Hindlimb muscle (tissue), 1 donor: ENCODE data around the gene GPD2. TPM values are rescaled to one million over a fixed set of nuclear protein-coding genes. Genes with fewer than 3 reads are reported as not detected.
"Not testable (repeated sequence)": the region's sequence is repeated elsewhere in the genome, so short reads cannot be mapped to it uniquely, and the experiment has no call there.

Experiments
- DNase-seq: peaks from one replicate; pipeline ENCODE4 v3.0.0-alpha.2; 2013
- polyA plus RNA-seq: library from polyadenylated mRNA; unstranded; fragments of 120-200 nt; gene quantifications from one replicate; pipeline ENCODE4 v1.2.1, GENCODE V29; 2013; ENCODE audit not compliant: insufficient read length

The GPD2 gene
- polyA plus RNA-seq, 1 donor = 13.9 TPM

DNA sequence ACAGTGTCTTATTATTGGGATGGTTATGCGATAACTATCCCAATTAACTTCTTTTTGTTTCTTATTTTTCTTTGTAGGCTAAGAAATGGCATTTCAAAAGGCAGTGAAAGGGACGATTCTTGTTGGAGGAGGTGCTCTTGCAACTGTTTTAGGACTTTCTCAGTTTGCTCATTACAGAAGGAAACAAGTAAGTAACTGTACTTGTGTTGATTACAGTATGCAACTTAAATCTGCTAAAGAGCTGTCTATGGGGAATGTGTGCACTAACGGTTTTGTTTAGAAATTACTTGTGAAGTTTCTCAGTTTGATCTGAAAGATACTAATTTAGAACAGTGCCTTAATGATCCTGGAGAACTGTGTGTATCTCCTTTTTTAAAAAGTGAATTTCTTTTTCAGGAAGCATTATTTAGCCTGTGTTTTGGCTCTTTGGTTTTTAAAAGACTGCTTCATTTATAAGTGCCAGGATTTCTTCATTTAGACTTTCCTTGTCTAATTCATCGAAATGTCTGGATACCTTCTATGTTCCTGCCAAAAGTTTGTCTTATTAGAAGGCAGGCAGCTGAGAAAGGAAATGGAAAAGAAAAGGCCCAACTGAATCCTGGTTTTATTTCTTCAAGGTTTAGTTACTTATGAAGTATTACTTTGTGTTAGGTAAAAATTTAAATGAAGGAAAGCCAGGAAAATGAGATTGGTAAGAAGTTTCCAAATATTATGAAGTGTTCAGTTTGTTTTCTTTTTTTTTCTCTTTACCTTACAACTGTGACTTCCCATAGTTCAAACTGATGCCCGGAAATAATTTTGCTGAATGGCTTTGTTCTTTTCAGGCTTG, 40.1 kb downstream of the GPD2 start:
- no peak for DNase-seq

DNA sequence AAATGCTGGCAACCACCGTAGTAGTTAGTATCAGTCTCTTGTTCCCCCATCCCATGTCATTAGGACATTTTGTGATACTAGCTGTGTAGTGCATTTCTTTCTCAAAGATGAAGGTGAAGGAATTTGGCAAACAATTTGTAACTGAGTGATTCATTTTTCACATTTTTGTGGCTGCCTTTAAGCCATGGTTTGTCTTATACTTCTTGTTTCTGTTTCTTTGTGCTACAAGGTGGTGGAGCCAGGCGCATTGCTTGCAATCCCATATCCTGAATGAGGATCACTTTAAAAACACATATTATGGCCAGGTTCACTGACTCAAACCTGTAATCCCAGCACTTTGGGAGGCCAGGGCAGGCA, 40.6 kb downstream of the GPD2 start:
- no peak for DNase-seq

DNA sequence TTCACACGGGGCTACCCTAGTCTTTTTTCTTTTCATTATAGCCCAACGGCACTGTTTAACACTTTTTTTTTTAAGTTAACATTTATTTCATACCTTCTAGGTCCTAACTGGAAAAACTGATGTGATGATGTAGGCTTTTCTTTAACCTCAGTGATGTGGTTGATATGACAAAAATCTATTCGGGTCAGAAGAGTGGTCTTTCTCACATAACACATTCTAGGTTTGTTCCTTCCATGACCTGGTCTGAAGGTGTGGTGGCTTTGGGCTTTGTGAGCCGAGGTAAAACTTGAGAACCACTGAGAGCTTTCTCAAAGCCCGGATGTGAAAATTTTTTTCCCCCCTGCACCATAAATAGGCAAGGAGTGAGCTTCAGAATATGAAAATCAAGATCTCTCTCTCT, 44.2 kb downstream of the GPD2 start:
- DNase-seq = no peak

DNA sequence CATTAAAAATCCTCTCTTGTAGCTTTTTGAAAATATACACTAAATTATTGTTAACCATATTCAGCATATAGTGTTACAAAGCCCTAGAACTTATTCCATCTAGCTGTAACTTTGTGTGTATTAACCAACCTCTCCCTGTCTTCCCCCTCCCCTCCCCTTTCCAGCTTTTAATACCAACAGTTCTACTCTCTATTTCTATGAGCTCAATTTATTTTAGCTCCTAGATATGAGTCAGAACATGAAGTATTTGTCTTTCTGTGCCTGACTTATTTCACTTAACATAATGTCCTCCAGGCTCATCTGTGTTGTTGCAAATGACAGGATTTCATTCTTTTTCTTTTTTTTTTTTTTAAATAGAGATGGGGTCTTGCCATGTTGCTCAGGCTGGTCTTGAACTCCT, 45.1 kb downstream of the GPD2 start:
- no peak for DNase-seq

DNA sequence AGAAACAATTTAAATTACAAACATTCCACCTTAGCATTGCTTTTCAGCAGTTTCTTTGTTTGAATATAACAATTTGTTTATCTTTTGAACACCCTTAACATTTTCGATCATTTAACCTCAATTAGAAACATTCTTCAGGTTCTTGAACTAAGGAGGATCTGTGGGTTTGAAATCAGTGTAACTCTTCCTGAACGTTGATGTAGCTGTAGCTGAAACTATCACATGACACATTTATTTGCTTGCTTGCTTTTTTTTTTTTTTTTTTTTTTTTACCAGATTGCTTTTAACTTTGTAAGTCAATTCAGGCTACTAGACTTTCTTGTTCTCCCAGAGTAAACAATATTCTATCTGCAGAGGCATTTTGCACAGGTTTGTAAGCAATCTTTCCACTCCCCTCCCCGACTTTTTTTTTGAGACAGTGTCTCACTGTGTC, 47.6 kb downstream of the GPD2 start:
- DNase-seq = no peak

DNA sequence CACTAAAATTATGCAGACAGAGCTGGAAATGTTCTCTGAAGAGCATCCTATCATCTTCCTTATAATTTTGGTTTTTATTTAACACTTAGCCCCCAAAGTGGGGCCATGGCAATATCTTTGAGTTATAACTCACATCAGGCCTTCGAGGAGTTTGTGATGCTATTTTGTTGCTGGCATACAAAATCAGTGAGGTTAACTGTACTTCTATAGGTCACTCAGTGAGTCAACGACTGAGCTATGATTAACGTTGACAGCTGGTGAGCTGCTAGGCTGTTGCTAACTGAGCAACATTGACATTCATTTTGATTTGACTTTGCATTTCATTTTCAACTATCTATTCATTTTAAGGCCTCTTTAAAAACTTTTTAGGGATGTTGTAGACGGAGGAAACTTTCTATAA, 50.0 kb downstream of the GPD2 start:
- DNase-seq = no peak

DNA sequence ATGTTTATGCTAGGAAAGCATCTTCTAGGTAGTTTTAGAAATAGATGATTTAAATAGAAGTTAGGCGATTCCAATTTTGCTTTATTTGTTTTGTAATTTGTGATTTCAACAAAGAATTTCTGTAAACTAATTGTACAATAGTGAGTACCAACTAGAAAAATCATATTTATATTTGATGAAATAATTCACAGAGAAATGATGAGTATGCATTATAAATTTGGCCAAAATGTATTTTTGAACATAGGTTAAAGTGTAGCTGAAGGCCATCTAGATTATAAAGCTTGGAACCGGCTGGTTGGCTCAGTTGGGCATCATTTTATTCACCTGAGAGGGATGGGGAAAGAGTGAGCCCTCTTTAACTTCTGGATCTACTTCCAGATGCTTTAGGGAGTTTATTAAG, 50.4 kb downstream of the GPD2 start:
- DNase-seq = no peak

DNA sequence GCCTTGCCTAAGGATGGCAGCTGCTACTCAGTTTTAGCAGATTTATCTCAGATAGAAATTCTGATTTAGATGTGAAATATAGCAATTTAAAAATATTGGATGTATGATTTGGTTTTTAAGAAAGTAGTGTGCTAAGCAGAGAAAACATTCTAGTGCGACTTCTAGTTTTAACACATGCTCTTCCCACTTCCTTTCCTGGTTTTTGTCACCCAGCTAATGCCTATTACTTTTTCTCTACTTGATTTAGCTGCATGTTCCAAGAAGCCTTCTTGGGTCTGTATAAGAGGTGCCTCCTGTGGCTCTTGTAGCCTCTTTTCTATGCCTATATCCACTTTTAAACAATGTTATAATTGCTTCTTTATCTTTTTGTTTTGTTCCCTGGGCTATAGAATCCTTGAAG, 53.0 kb downstream of the GPD2 start:
- no peak for DNase-seq

DNA sequence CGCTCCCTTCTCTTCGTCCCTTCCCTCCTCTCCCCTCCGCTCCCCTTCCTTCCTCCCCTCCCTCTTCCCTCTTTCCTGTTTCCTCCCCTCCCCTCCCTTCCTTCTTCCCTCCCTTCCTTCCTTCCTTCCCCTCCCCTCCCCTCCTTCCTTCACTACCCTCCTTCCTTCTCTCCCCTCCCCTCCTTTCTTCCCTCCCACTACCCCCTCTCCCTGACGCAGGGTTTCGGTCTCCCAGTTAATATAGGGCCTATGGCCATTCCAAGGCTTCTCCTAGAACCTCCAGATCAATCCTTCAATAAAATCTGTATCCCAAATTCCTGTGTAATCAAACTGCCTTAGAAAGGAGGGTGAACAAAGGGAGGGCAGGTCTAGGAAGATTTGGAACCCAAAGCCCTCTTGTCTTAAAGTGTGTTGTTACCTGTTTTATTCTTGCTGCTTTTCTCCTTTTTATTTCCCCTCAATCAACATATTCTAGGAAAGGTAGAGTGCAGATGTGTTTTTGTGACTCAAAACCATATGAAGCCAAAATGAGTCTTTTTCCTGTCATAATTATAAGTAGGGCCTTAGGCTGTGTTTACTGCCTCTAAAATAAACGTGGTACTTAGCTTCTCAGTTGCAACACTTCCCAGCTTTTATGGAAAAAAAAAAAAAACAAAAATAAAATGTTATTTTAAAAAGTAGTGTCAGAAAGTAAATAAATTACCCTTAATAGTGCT, 53.7 kb downstream of the GPD2 start:
- no peak for DNase-seq

DNA sequence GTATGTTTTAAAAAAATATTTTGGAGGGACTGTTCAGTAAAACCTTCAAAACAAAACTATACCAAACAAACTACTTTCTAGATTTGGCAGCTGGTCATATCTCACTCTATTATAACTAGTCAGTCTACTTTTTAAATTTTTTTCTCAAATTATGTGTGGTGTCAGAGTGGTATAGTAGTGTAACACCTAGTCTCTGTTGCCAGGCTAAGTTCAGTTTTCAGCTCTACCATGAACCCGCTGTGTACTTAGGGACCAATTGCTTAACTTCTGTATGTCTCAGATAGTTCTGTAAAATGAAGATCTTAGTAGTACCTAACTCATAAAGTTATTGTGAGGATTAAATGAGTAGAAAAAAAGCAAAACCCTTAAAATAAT, 54.3 kb downstream of the GPD2 start:
- DNase-seq = no peak

DNA sequence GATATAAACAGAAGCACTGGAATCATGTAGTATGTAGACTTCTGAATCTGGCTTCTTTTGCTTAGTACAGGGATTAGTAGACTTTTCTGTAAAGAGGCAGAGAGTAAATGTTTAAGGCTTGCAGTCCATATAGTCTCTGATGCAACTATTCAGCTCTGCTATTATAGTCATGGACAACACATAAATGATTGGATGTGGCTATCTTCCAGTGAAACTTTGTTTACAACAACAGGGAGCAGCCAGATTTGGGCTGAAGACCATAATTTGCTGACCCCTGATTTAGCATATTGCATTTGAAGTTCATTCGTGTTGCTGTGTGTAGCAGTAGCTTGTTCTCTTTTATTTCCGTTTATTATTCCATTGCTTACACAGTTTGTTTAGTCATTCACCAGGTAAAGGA, 55.0 kb downstream of the GPD2 start:
- DNase-seq = no peak

DNA sequence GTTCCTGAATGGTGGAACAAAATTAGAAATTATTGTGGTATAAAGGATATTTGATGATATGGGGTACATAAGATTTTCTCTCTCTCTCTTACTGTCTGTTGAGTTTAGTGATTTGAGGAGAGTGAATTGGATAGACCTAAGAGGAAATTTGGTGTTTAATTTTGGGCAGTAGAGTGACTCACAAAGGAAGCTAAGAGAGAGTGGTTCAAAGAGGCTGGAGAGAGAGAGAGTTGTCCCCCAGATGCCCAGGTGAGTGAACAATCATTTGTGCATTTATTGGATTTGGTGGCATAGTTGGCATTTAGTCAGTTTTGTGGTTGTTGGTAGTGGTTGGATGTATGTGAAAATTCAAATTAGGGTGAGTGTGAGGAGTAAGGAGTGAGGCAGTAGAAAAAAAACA, 56.8 kb downstream of the GPD2 start:
- DNase-seq = no peak

DNA sequence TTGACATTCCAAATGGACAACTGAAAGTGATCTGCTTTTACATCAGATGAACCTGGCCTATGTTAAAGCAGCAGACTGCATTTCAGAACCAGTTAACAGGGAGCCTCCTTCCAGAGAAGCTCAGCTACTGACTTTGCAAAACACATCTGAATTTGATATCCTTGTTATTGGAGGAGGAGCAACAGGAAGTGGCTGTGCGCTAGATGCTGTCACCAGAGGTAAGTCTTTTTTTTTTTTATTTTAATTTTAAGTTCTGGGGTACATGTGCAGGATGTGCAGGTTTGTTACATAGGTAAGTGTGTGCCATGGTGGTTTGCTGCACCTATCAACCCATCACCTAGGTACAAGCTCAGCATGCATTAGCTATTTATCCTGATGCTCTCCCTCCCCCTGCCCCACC, 59.8 kb downstream of the GPD2 start:
- DNase-seq = not testable (repeated sequence)

DNA sequence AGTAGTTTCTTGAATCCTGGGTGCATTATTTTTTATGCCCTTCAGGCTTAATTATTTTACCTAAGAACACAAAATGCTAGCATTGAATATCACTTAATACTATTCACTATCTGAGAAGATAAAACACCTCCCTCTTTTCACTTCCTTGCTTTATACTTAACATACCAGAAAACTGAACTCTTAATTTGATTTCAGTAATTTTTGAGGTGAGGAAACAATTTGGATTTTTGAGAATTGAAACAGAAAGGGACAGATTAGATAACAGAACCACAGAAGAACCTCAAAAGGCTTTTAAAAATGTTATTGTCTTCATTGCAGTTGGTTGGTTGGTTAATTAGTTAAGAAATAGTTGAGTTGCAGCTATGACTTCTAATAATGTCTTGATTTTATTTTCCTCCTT, 69.5 kb downstream of the GPD2 start:
- no peak for DNase-seq

DNA sequence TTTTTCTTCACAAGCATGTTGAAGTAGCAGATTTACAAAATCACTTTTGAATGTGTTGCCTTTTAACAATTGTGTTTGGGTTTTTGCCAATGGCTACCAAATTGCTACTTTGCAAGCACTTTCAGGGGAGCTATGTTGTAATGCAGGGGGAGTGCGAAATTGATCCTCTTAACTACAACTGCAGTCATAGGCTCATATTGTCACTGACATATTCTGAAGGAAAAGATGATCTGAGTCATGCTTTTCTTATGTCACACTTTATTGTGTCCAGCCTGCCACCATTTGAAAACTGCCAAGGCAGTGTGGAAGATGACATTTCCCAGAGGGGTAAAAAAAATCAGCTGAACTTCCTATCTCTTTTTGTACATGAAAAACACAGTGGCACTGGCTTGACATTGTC, 74.9 kb downstream of the GPD2 start:
- no peak for DNase-seq

DNA sequence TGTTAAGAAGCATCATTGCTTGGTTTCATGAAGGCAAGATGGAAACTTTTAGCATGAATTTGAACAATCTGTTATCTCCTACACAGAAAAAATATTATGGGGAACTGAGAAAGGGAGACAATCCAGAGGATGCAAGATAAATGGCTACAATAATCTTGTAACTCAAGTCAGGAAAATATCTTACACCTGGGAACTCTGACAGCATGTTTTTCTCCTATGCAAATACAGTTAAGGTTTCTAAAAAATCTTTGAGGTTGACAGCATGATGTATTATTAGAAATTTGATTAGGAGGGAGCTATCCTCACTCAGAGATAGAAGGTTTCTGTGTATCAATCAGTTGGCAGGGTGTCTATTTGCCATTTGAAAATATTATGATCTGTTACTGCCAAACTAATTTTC, 75.6 kb downstream of the GPD2 start:
- no peak for DNase-seq

DNA sequence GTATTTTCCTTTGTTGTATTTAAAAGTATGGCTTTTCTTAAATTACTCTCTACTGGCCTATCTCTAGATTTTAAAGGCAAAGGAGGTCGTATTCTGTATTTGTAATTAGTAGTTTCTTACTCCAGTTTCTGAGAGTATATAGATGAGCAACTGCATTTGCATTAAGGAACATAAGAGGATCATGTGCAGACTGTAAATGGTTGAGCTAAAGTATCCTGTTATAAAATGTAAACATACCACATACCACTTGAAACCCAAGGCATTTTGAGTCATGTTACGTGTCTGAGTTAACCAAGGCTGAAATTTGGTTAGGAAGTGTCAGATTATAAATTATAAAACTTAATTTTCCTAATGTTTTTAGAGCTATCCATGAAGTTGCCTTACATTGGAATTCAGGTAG, 76.3 kb downstream of the GPD2 start:
- DNase-seq = no peak

DNA sequence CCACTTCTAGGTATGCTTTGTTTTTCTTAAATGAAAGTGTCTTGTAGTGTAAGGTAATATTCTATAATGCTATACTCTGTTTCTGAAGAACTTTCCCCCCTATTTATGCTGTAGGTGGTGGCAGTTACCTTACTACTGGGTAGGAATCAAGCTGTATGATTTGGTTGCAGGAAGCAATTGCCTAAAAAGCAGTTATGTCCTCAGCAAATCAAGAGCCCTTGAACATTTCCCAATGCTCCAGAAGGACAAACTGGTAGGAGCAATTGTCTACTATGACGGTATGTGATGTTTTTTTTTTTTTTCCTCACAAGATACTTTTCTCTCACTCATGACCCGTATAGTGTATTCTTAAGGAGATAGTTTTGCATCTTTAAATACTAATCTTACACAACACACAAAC, 77.0 kb downstream of the GPD2 start:
- no peak for DNase-seq

DNA sequence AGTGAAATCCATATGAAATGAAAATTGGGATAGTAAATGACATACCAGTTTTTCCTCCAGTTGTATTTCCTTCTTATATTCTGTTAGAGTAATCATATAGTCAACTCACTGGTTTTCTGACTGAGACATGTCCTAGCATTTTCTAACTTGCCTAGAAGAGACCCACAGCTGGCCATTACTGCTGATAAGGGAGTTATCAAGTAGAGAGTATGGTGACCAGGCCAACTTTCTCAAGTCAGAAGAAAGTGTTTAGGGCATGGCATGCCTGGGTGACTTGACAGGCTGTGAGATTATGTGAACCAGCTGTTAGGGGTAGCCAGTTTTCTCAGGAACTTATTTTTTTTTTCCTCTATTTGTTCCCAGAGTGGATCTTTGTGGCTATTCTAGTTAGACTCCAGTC, 81.2 kb downstream of the GPD2 start:
- no peak for DNase-seq

DNA sequence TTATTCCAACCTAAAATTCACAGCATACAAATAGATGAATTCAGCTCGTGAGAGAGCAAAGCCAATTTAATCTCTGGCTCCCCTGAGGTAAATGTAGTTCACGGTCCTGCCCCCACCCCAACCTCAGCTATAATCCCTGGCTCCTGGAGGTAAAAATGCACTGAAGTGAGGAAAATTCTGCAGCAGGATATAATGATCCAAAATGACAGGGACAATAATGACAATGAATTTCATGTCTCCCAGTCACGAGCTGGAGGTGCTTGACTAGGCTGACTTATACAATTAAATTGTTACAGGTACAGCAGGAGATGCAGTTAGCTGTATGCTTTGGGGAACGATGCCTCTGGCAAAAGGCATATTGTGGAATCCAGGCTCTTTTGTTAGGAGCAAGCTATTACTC, 82.0 kb downstream of the GPD2 start:
- DNase-seq = no peak

DNA sequence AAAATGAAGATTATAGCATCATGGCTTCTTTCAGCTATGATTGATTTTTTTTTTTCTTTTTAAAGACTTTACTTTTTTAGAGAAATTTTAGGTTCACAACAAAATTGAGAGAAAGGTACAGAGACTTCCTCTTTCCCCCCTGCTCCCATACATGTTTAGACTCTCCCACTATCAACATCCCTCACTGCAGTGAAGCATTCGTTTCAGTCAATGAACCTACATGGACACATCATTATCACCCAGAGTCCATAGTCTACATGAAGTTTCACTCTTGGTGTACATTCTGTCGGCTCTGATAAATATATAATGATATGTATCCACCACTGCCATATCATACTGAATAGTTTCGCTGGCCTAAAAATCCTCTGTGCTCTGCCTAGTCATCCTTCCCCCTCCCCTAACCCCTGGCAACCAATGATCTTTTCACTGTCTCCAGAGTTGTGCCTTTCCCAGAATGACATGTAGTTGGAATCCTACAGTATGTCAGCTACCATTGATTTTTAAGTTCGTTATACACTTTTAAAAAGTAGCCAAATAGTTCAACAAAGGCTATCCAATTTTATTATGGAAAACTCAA, 86.8 kb downstream of the GPD2 start:
- no peak for DNase-seq

DNA sequence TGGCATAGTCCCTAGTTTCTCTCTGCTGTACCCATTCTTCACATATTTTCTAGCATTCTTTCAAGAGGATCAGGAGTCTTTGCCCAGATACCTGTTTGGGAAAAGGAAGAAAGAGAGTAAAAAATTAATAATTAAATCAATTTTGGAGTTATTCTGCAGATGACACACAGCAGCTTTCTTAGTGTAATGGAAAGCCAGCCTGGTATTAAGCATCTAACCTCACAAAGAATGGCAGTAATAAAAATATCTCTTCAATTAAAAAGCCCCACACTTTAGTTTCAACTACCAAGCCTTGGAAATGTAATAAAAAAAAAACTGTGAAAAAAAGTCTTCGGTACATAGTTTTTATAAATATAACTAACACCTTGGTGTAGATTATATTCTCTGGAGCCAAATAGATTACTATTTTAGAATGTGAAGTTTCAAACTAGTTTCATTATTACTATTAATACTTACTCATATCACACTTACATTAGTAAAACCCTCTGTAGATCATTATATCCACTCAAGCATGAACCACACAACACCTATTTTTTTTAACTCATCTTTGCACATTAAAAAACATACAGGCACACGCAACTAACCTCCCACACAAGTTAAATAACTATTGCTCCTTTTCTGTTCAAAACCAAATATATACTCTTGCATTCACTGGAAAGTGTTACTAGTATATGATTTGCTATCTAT, 90.9 kb downstream of the GPD2 start:
- no peak for DNase-seq

DNA sequence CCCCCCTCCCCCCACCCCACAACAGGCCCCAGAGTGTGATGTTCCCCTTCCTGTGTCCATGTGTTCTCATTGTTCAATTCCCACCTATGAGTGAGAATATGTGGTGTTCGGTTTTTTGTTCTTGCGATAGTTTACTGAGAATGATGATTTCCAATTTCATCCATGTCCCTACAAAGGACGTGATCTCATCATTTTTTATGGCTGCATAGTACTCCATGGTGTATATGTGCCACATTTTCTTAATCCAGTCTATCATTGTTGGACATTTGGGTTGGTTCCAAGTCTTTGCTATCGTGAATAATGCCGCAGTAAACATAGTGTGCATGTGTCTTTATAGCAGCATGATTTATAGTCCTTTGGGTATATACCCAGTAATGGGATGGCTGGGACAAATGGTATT, 92.4 kb downstream of the GPD2 start:
- DNase-seq = not testable (repeated sequence)

DNA sequence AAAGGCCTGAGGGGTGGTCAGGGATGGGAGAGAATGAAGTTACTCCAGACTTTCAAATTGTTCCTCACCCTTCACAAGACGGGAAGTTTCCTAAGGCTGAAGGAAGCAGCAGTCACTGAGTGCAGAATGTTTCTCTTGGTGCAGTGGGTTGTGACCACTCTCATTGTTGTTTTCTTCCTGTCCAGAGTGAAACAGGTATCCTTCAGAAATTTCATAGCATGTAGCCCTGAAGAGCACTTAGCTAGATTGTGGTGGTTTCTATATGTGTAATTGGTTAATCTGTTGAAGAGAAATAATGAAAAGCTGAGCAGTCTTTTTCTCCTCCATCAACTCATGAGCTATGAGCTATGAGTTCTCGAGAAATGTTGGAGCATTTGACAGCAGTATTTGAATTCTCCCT, 96.8 kb downstream of the GPD2 start:
- no peak for DNase-seq
